Choroid plexus epithelial cell (primary cell): ENCODE measurements around the gene TMEM247.

Experiments used
- DNase-seq: peaks from one replicate; pipeline ENCODE4 v3.0.0-alpha.2; 2010; ENCODE audit warnings: low read depth
- H3K4me3 ChIP-seq: 2 replicates; pipeline ENCODE4 v1.5.1; 2011; ENCODE audit warnings: low read depth, mild to moderate bottlenecking, control low read depth, low read length, moderate library complexity
- CTCF ChIP-seq: conservative IDR thresholded peaks from 2 replicates; pipeline ENCODE4 v1.5.1; 2011; ENCODE audit warnings: low read depth, mild to moderate bottlenecking, control low read depth, inconsistent platforms, low read length, moderate library complexity

Gene TMEM247

GRCh38 chr2:46488389-46488788 is 9.0 kb downstream of the TMEM247 start:
- no peak overlapping the region for H3K4me3 ChIP-seq
- peak; percentile 3 for DNase-seq
- TF ChIP-seq CTCF = peak; percentile 10

- no peak overlapping the region for H3K4me3 ChIP-seq
- no peak for TF ChIP-seq CTCF
- no peak for DNase-seq
Measured at GRCh38 chr2:46489423-46490174, 10.2 kb downstream of the TMEM247 start.

- peak; percentile 58 for DNase-seq
Measured at GRCh38 chr2:46490521-46491141, 11.3 kb downstream of the TMEM247 start.

GRCh38 chr2:46492301-46492700 is 12.9 kb downstream of the TMEM247 start:
- H3K4me3 ChIP-seq = no peak overlapping the region
- DNase-seq = no peak
- TF ChIP-seq CTCF = no peak

More at GRCh38 chr2:46490521-46491141, 11.3 kb downstream of the TMEM247 start:
- H3K4me3 ChIP-seq = no peak overlapping the region
- TF ChIP-seq CTCF = peak; percentile 23

- TF ChIP-seq CTCF = no peak
- DNase-seq = peak; percentile 82
- no peak overlapping the region for H3K4me3 ChIP-seq
Measured at GRCh38 chr2:46493241-46493970, 14.0 kb downstream of the TMEM247 start.

- no peak overlapping the region for H3K4me3 ChIP-seq
- no peak for TF ChIP-seq CTCF
- DNase-seq = no peak
Measured at GRCh38 chr2:46493971-46494250, 14.5 kb downstream of the TMEM247 start.

GRCh38 chr2:46494596-46494995 is 15.2 kb downstream of the TMEM247 start:
- no peak for TF ChIP-seq CTCF
- H3K4me3 ChIP-seq = no peak overlapping the region
- DNase-seq = no peak
